ENCODE results near the gene HSPB1.
"Not testable (repeated sequence)": the region's sequence is repeated elsewhere in the genome, so short reads cannot be mapped to it uniquely, and the experiment has no call there.

Gene HSPB1

GRCh38 chr7:76286842-76287403 lies 15.6 kb upstream of the HSPB1 start:
- no peak overlapping the region for H3K4me3 ChIP-seq (ENCODE audit: low read depth, low read length)
- no peak for DNase-seq (ENCODE audit: low read depth)
- no peak for TF ChIP-seq CTCF (IDR thresholded peaks at IDR 0.05; ENCODE audit: insufficient read depth, low read depth, low read length, missing control alignments)

- not testable (repeated sequence) for DNase-seq (ENCODE audit: low read depth); H3K4me3 ChIP-seq (ENCODE audit: low read depth, low read length)
These were observed 11.6 kb upstream of the HSPB1 start for GRCh38 chr7:76290847-76291350.

- TF ChIP-seq CTCF (IDR thresholded peaks at IDR 0.05; ENCODE audit: insufficient read depth, low read depth, low read length, missing control alignments), result peak; percentile 96
- H3K4me3 ChIP-seq (ENCODE audit: low read depth, low read length), result no peak overlapping the region; the same call in 1 of the 2 replicates
- DNase-seq (ENCODE audit: low read depth), result peak; percentile 85
These were observed 10.9 kb upstream of the HSPB1 start for GRCh38 chr7:76291351-76292212.

- no peak for TF ChIP-seq CTCF (IDR thresholded peaks at IDR 0.05; ENCODE audit: insufficient read depth, low read depth, low read length, missing control alignments)
- no peak for DNase-seq (ENCODE audit: low read depth)
- H3K4me3 ChIP-seq (ENCODE audit: low read depth, low read length), result no peak overlapping the region; the same call in 1 of the 2 replicates
These were observed 10.3 kb upstream of the HSPB1 start for GRCh38 chr7:76292213-76292573.

GRCh38 chr7:76292911-76293310 lies 9.6 kb upstream of the HSPB1 start:
- DNase-seq (ENCODE audit: low read depth); H3K4me3 ChIP-seq (ENCODE audit: low read depth, low read length): not testable (repeated sequence)

- TF ChIP-seq CTCF (IDR thresholded peaks at IDR 0.05; ENCODE audit: insufficient read depth, low read depth, low read length, missing control alignments), result no peak
- no peak for DNase-seq (ENCODE audit: low read depth)
- no peak overlapping the region for H3K4me3 ChIP-seq (ENCODE audit: low read depth, low read length)
These were observed 9.0 kb upstream of the HSPB1 start for GRCh38 chr7:76293407-76293901.

GRCh38 chr7:76294344-76295024 lies 8.0 kb upstream of the HSPB1 start:
- peak; percentile 37 for DNase-seq (ENCODE audit: low read depth)
- H3K4me3 ChIP-seq (ENCODE audit: low read depth, low read length), result no peak overlapping the region
- no peak for TF ChIP-seq CTCF (IDR thresholded peaks at IDR 0.05; ENCODE audit: insufficient read depth, low read depth, low read length, missing control alignments)

All from GM12865 (cell line).